GM12892 (cell line): Measurements from ENCODE around the gene STRA6.

Experiments used
- DNase-seq: peaks from one replicate; pipeline ENCODE4 v3.0.0; 2011; ENCODE audit not compliant: insufficient read length
- FAIRE-seq: peaks from 2 replicates; lab custom pipeline; 2011; peaks lifted over from hg19 to GRCh38; lab: Jason Lieb, UNC
- POLR2A ChIP-seq: IDR thresholded peaks from 2 replicates; pipeline ENCODE4 v1.6.1; 2011; ENCODE audit warnings: low read depth, low read length, control low read depth
- POLR2AphosphoS5 ChIP-seq: IDR thresholded peaks from 2 replicates; pipeline ENCODE4 v1.6.1; 2011; ENCODE audit warnings: low read depth, low read length, control low read depth
- TAF1 ChIP-seq: IDR thresholded peaks from 2 replicates; pipeline ENCODE4 v1.6.1; 2011; ENCODE audit warnings: low read depth, mild to moderate bottlenecking, control low read depth, low read length, borderline replicate concordance

Gene STRA6

DNA sequence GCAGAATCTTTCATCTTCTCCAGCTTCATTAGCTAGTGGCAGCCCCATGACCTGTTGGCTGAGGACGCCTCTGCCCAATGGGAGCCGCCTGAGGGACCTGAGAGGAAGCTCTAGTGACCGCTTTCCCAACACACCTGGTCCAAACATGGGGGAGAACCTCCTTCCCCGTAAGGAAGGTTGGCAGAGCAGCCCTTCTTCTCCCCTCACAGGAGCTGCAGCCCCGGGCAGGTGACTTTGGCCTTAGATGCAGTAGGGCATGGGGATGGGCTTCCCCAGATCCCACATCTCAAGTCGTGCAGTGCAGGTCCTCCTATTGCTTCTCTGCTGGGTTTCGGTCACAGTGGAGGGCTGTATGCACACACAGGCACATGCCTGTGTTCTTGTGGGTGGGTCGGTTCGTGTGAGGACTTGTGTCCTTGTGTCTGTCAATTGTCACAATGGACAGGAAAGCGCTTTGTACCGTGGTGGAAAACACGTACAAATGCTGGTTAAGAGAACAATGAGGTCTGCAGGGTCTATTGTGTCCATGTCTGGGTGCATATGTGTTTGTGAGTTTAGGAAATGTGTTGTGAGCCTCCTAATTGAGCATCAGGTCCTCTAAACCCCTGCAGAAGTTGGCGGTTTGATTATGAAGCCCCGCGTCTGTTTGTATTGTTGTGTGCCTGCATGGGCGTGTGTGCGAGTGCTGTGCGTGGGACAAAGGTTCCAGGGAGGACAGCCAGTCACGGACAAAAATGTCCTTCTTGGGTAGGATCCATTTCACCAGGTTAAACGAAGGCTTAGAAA, 70.8 kb downstream of the STRA6 start:
- DNase-seq (no peak), FAIRE-seq (peak; percentile 36)
- TF ChIP-seq POLR2A, result no peak
- TF ChIP-seq POLR2AphosphoS5, result no peak
- TF ChIP-seq TAF1, result no peak

- no peak for TF ChIP-seq POLR2AphosphoS5
- no peak for TF ChIP-seq TAF1
- no peak for TF ChIP-seq POLR2A
- FAIRE-seq (no peak), DNase-seq (no peak)
These were observed 71.5 kb downstream of the STRA6 start for GRCh38 chr15:74130849-74131627.

DNA sequence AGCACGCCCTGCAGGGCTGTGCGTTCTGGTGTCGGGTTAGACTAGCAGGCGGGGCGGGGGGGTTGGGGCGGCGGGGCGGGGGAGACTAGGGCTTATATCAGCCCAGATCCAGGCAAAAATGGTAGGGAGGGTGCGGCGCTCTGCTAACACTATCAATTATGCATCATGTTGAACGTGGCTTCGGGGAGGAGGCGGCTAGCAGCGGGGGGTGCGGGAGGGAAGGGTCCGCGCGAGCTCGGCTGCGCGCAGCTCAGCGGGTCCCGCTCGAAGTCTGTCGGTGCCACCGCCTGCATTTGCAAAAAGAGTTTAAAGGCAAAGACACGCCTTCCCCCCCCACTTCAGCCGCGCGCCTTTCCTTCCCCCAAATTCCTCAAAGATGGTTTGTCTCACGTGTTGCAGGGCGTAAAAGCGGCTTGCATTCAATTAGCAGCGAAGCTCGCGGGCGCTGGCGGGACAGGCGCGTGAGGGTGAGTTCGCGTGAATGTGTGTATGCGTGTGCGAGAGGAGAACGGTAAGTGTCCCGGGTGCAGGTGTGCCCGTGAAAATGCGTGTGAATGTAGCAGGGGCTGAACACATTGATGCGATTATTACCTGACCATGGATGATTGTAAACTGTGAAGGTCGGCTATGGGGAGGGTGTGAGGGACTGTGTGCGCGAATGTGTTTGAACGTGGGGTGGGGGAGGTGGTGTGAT, 72.3 kb downstream of the STRA6 start, which contains the start of gene ISLR2:
Gene ISLR2 (plus strand): TSS at position 432 of the 694 bp plus-strand sequence. CDS start 2,169 bp downstream, outside the sequence.
- FAIRE-seq, result no peak
- TF ChIP-seq POLR2A, result no peak
- no peak for TF ChIP-seq TAF1
- no peak for TF ChIP-seq POLR2AphosphoS5
- no peak for DNase-seq

- TF ChIP-seq POLR2A (no peak), TAF1 (no peak), POLR2AphosphoS5 (no peak)
- DNase-seq, result no peak
- FAIRE-seq, result no peak
These were observed 72.9 kb downstream of the STRA6 start for GRCh38 chr15:74129586-74130154.
